Measurements from ENCODE around the gene MOXD1.

Gene MOXD1

GRCh38 chr6:132400883-132401617, at the start of gene MOXD1:
Gene MOXD1, minus strand, starts transcription at chr6:132401475. Its CDS starts 49 bp downstream, at chr6:132401426.
- no peak for DNase-seq (ENCODE audit: low read depth)

GRCh38 chr6:132446855-132447241, 45.6 kb upstream of the MOXD1 start:
- DNase-seq (ENCODE audit: low read depth): no peak

GRCh38 chr6:132446141-132446854, 45.0 kb upstream of the MOXD1 start:
- DNase-seq (ENCODE audit: low read depth): no peak

- DNase-seq (ENCODE audit: low read depth): no peak
These were observed 44.1 kb upstream of the MOXD1 start for GRCh38 chr6:132445201-132445951.

GRCh38 chr6:132443206-132443605, 41.9 kb upstream of the MOXD1 start:
- no peak for DNase-seq (ENCODE audit: low read depth)

- no peak for DNase-seq (ENCODE audit: low read depth)
These were observed 28.8 kb upstream of the MOXD1 start for GRCh38 chr6:132430110-132430509.

- DNase-seq (ENCODE audit: low read depth): no peak
These were observed 23.9 kb upstream of the MOXD1 start for GRCh38 chr6:132425176-132425575.

- no peak for DNase-seq (ENCODE audit: low read depth)
These were observed 22.6 kb upstream of the MOXD1 start for GRCh38 chr6:132423839-132424238.

- no peak for DNase-seq (ENCODE audit: low read depth)
These were observed 17.1 kb upstream of the MOXD1 start for GRCh38 chr6:132418235-132418965.

- DNase-seq (ENCODE audit: low read depth): no peak
These were observed 13.5 kb upstream of the MOXD1 start for GRCh38 chr6:132414761-132415160.

- no peak for DNase-seq (ENCODE audit: low read depth)
These were observed 13.0 kb upstream of the MOXD1 start for GRCh38 chr6:132414322-132414721.

- DNase-seq (ENCODE audit: low read depth): no peak
These were observed 12.2 kb upstream of the MOXD1 start for GRCh38 chr6:132413499-132413802.

- DNase-seq (ENCODE audit: low read depth): no peak
These were observed 11.6 kb upstream of the MOXD1 start for GRCh38 chr6:132412656-132413498.

GRCh38 chr6:132411296-132411695, 10.0 kb upstream of the MOXD1 start:
- no peak for DNase-seq (ENCODE audit: low read depth)

- no peak for DNase-seq (ENCODE audit: low read depth)
These were observed 9.6 kb upstream of the MOXD1 start for GRCh38 chr6:132410830-132411229.

GRCh38 chr6:132405143-132405915, 4.1 kb upstream of the MOXD1 start:
- no peak for DNase-seq (ENCODE audit: low read depth)

GRCh38 chr6:132404736-132405135, 3.5 kb upstream of the MOXD1 start:
- no peak for DNase-seq (ENCODE audit: low read depth)

- DNase-seq (ENCODE audit: low read depth): no peak
These were observed 3.1 kb upstream of the MOXD1 start for GRCh38 chr6:132404330-132404729.

- DNase-seq (ENCODE audit: low read depth): no peak
These were observed 477 bp upstream of the MOXD1 start for GRCh38 chr6:132401618-132402285.

- DNase-seq (ENCODE audit: low read depth): no peak
These were observed 756 bp downstream of the MOXD1 start for GRCh38 chr6:132400555-132400882.

Measured in stimulated activated CD4-positive, alpha-beta T cell treated with anti-CD3 and anti-CD28 coated beads, Interleukin-2, amount 100 ng/mL, for 4 hours (primary cell).